ENCODE data around the gene IL9.

Gene IL9

DNA sequence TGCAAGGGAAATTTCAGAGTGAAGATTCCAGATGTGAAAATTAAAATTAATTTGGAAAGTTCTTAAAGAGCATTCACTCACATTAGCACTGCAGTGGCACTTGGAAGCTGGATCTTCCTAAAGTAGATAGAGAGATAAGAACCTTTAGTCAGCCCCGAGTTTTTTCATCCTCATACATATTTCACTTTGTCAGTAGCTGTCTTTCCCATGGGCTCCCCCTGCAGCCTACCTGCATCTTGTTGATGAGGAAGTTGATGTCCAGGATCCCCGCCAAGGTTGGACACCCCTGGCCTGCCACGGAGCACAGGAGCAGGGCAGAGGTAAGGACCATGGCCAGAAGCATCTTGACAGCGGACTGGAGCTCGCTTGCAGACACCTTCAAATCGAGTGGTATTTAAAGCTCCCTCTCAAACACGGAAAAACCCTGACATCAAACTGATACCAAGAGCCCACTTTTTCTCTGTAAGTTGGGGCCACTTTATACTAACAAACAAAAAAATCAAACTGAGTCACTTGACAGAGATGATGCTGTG is at the start of gene IL9:
TSS of gene IL9 (minus strand) at position 368 of the 533 bp plus-strand sequence. CDS start at position 343, 25 bp downstream.
- no peak for DNase-seq

- peak; percentile 81 for DNase-seq
Observed at GRCh38 chr5:135944967-135945560, 49.4 kb upstream of the IL9 start.

- no peak for DNase-seq
Observed at GRCh38 chr5:135944564-135944963, 48.9 kb upstream of the IL9 start.

- DNase-seq, result no peak
Observed at GRCh38 chr5:135942202-135942771, 46.6 kb upstream of the IL9 start.

DNA sequence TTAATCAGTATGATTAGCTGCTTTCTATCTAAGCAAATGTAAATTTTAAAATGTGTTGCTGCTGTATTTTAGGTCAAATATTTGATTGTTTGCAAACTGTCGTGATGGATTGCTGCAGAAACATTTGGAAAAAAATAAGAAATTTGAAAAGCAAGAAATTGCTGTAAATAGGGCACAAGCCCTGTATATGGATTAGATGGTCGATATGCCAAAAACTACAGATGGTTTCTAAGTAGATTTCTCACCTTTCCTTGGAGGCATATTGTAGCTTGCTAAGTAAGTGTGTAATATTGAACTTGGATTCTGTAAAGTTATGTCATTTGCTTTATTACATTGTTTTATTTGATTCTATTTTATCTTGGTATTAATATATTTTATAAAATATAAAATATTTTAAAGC is 46.1 kb upstream of the IL9 start:
- no peak for DNase-seq

DNA sequence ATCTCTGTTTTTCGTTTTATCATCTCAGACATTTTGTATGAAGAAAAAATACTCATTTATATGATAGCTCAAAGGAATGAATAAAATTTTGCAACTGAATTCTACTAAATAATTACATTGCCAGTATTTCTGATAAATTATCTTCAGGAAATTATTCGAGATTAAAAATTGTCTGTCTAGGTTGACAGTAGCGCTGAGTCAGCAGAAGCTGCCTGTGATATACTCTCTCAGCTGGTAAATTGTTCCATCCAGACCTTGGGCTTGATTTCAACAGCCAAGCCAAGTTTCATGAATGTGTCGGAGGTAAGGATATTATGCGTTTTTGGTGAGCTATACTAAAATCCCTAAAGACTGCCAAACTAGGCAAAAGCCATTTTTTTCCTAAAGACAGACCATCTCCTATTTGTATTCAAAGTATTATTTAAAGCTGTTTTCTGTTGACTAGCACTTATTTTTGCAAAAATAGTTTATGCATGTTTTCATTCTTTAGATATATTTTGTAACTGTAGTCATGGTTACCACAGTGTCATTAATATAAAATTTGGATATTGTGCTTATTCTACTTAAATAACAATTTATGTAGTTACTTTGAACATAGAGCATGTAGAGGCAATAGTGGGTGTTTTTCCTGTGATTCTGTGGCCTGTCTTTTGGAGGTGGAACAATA is 41.7 kb upstream of the IL9 start:
- no peak for DNase-seq

GRCh38 chr5:135934939-135935338 is 39.3 kb upstream of the IL9 start:
- peak; percentile 31 for DNase-seq

GRCh38 chr5:135930949-135931295 is 35.3 kb upstream of the IL9 start:
- DNase-seq, result no peak

DNA sequence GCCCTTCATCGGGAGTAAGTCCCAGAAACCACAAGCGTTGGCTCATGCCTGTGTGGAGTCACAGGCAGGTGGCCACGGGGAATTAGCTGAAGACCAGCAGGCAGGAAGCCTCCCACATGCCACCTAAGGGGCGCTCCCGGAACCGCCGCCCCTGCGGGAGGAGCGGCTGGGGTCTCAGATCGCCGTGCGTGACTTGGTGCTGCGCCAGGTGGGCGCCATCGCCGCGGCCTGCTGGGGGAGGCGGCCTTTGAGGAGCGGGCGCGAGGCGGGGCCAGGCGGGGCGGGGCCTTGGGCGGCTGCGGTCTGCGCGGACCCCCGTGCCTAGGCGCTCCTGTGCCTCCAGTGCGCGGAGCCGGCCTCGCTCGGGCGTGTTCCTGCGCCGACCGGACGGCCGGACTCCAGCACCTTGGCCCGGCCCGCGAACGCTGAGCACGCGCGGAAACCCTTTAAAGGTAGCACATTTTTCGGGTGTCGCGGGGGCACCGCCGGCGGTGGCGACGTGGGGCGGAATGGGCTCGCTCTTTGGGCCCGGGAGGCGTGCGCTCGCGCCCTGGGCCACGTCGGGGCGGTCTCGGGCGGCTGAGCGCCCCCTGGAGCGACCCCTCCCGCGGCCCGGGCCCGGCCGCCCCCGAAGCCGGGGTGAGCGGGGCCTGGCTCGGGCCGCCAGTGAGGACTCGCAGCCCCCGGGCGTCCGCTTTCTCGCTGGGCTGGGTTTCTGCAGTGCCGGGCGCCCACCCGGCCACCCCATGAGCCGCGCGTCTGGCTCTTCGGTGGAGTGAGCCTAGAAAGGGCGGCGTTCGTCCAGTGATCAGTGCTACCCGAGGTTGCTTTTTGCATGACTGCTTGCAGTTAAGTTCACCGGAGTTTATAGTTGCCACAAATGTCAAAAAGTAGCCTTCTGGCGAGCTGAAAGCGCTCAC is 34.6 kb upstream of the IL9 start:
- DNase-seq, result no peak

GRCh38 chr5:135921388-135921787 is 25.7 kb upstream of the IL9 start:
- DNase-seq, result no peak

DNA sequence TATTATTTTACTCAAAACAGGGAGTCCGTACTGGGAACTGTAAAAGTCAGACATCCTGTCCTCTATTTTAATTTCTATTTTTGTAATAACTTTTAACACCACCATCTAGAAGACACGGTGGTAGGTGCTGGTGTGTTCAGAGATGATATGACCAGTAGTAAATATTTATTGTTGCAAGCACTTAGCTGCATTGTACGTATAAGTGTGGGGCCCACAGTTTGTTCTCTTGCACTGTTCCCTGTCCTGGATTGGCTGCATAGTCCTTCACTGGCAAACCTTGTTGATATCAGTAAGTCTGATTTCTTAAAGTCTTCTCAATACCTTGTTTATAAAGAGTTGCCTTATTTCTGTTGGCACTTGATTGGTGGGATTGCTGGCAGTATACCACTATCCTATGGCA is 24.6 kb upstream of the IL9 start:
- DNase-seq, result no peak

DNA sequence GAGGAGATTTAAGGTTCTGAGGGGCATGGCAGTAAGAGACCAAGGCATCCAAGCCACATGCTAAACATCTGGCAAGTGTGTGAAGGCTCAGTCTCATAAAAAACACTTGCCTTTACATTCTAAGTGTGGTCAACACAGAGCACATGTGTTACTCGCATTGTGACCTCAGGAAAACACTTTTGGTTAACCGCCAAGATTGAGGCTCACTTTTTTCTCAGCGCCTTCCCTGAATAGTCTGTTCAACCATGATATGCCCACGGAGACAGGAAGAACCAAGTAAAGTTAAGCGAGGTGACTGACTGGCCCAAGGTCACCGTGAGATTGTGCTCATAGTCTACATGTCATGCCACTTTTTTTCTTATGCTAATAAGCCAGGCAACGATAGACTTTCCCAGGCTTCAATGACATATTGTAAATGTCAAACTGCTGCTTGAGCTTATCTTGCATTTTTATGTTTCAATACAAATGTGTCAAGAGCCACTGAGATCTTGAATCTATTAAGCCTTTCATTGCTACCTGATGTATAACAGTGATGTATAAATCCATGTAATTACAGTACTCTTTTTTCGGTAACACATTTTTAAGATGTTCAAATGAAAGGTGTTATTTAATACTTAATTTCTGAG is 21.1 kb upstream of the IL9 start:
- DNase-seq, result no peak

- no peak for DNase-seq
Observed at GRCh38 chr5:135915466-135916001, 19.9 kb upstream of the IL9 start.

- no peak for DNase-seq
Observed at GRCh38 chr5:135913713-135914626, 18.3 kb upstream of the IL9 start.

GRCh38 chr5:135905144-135905543 is 9.5 kb upstream of the IL9 start:
- DNase-seq, result no peak

DNA sequence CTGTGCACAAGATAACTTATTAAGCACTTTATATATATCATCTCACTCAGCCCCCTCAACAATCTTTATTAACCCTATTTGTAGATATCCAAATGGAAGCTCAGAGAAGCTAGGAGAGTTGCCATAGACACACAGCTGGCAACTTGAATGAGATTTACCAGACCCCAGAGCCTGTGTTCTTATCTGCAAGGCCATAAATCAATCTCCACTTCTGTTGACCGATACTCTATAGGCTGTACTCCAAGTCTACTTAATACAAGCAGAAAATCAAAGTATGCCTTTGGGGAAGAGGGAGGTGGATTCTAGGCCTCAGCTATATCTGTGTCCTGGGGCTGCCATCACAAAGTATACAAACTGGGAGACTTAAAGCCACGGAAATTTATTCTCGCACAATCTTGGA is 6.0 kb upstream of the IL9 start:
- DNase-seq, result no peak

DNA sequence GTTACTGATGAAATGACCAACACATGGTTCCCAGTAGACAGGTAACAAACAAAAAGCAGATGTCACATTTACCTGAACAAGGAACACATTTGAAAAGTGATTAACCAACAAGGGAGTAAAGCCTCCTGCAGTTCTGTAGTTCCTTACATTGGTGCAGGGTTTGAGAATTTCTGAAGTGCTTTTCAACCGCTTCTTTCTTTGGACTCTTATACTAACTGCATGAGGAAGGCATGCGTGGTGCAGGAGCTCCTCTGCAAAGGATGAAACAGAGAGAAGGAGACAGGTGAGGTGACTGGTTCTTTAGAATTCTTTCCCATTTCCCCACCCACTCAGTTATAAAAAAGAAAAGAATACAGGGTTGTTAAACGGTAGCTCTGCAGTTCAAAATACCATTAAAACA is 4.6 kb upstream of the IL9 start:
- no peak for DNase-seq

DNA sequence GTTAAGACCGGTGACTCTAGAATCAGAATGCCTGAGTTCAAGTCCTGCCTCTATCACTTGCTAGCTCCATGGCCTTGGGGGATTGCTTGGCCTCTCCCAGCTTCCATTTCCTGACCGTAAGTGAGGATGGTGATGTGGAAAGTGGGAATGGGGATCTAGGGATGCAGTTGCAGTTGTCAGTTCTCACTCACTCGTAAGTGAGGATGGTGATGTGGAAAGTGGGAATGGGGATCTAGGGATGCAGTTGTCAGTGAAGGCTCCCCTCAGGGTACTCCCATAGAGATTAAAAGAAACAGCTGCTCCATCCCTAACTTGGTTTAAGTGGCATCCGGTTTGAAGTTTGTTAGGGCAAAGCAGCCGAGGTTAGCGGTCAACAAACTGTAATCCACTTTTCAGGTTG is 3.0 kb upstream of the IL9 start:
- no peak for DNase-seq

DNA sequence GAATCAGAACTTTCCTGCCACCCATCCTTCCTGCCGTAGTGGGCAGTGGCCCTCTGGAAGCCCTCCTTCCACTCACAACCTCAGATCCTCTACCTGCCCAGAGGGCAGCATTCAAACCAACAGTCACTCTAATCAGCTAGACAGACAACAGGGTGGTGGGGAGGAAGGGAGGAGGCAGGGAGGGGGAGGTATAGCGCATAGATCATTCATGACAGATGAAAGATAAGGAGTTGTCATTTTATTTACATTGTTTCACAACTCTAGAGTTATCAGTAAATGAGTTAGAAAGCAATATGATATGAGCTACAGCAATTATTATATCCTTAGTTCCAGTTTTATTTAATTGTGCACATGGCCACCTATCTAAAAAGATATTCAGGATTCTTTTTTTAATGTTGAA is 852 bp downstream of the IL9 start:
- no peak for DNase-seq

DNA sequence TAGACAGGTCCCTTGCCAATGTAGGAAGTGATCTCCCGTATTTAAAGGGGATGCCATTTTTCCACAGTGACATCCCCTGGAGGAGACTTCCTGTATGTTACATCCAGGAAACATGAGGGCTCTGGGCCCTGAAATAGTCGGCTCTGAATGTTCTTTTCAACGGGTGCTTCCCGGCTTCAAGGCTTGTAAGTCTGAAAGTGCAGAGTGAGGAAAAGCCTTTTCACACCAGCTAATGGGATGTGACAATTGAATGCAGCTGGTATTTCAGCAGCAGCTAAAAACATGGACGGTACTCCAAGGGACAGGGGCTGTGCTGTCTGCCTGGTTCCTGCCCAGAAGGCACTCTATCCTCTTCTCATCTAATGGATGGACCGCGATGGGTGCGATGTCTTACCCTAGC is 1.4 kb downstream of the IL9 start:
- DNase-seq, result no peak

DNA sequence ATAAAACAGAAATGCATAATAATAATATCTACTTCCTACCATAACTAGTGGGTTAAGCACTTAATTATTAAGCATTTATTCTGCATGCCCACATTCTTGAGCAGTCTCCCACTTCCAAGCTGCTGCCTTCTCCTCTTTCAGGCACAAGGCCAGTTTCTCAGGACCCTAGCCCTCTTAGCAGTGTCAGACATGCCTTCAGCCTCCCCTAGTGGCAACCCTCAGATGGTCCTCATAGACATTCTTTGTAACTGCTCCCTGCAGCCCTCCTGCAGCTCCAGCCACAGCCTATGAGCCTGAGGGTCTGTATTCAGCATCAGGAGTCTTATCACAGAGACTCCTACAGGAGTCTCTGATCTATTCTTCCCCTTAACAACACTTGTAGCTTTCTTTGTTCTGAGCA is 3.9 kb downstream of the IL9 start:
- DNase-seq, result no peak

- no peak for DNase-seq
Observed at GRCh38 chr5:135891268-135891667, 4.4 kb downstream of the IL9 start.
